Heart right ventricle (tissue), 16 donors: Measurements from ENCODE around the gene TMEM88. TPM values are rescaled to one million over a fixed set of nuclear protein-coding genes. Genes with fewer than 3 reads are reported as not detected.

Experiments
- ATAC-seq, 8 donors: fragments of 200-7000 bp; cut with Tn5 transposase; one replicate each; pipeline ENCODE4 v1.9.1; 2020; ENCODE audit warnings: mild to moderate bottlenecking in 8 of 8, moderate library complexity in 8 of 8, moderate number of reproducible peaks in 1 of 8
- DNase-seq, 2 donors: peaks; one replicate each; pipeline ENCODE4 v3.0.0-alpha.2; 2020
- H3K27ac ChIP-seq, 10 donors: fragments of 200-600 bp; sonication (generic) in 2 of 10; one replicate each; pipeline versions ENCODE4 v1.5.0 to v1.8.0; 2020 to 2022; ENCODE audit warnings: mild to moderate bottlenecking in 3 of 10
- H3K27me3 ChIP-seq, 7 donors: fragments of 200-600 bp; one replicate each; pipeline ENCODE4 v1.8.0; 2021 to 2022; ENCODE audit warnings: mild to moderate bottlenecking in 2 of 7
- H3K36me3 ChIP-seq, 9 donors: fragments of 200-600 bp; sonication (generic) in 1 of 9; one replicate each; pipeline versions ENCODE4 v1.5.0 to v1.8.0; 2020 to 2022; ENCODE audit warnings: mild to moderate bottlenecking in 2 of 9
- H3K4me1 ChIP-seq, 9 donors: fragments of 200-600 bp; sonication (generic) in 1 of 9; one replicate each; pipeline versions ENCODE4 v1.5.0 to v1.8.0; 2020 to 2022; ENCODE audit warnings: mild to moderate bottlenecking in 4 of 9
- H3K4me3 ChIP-seq, 10 donors: fragments of 200-600 bp; sonication (generic) in 2 of 10; one replicate each; pipeline versions ENCODE4 v1.5.0 to v1.8.0; 2020 to 2022; ENCODE audit warnings: mild to moderate bottlenecking in 7 of 10, moderate library complexity in 2 of 10
- H3K9me3 ChIP-seq, 11 donors: fragments of 200-600 bp in 10 of 11; sonication (generic) in 2 of 11; one replicate each; pipeline versions ENCODE4 v1.5.0 to v1.8.0; 2013 to 2022; ENCODE audit warnings: mild to moderate bottlenecking in 2 of 11, control low read depth in 1 of 11, moderate library complexity in 1 of 11
- CTCF ChIP-seq, 9 donors: fragments of 200-600 bp; sonication (generic) in 2 of 9; IDR thresholded peaks; one replicate each; pipeline versions ENCODE4 v1.5.0 to v1.8.0; 2021 to 2022; ENCODE audit warnings: antibody characterized with exemption in 9 of 9, mild to moderate bottlenecking in 5 of 9, moderate library complexity in 1 of 9
- WGBS, 2 donors: extraction: QIAGEN DNeasy Blood & Tissue Kit; methylation state at CpG; one replicate each; pipeline ENCODE4 v1.1.7; 2013; ENCODE audit warnings: inconsistent platforms in 1 of 2; 5-methylcytosine and 5-hydroxymethylcytosine counted together
- intact Hi-C, 10 donors: fragments of 100-400 bp; cut with DNase I; formaldehyde crosslinking; loops; one replicate each; pipeline versions ENCODE4 v1.11.1 to v1.14.2; 2022
- polyA plus RNA-seq, 2 donors: library from polyadenylated mRNA; stranded (reverse); fragments of 200-250 nt; gene quantifications; one replicate each; pipeline ENCODE4 v1.2.3, GENCODE V29; 2013
- total RNA-seq, 10 donors: library from RNA; stranded (reverse); fragmentation: NEBNext Ultra II Directional in 3 of 10; extraction: Animal tissue kit (Norgen Biotek cat#: 25700) in 3 of 10; gene quantifications; one replicate each; pipeline versions ENCODE4 v1.2.1 to v1.2.4, GENCODE V29; 2021 to 2023
- donor health status: Arrhythmogenic right ventricular cardiomyopathy.
- donor health status: ischemic (EF 13 %, LVEDD 7.1; RV severe dilation, severe dysfunction).
- donor health status: healthy with polysubstance abuse.
- donor health status: DM: no; HTN: yes; CAD: no.
- donor health status: DM: no; HTN: no; CAD: no.
- donor health status: ischemic (EF 25% LVEDD 6.9; RV normal size, moderate dysfunction).
- donor health status: ischemic (EF 25% LVEDD 5.7; RV mildly dilated, moderate dysfunction).
- donor health status: healthy.
- donor health status: DM: yes; HTN: yes; CAD: no.
- donor health status: Ischemic cardiomyopathy.
- donor health status: ischemic (EF 35%, LVEDD 5.7; RV mildly dilated, moderate dysfunction).
- donor health status: nonischemic (EF 11% LVEDD 7.7; RV severe dilation, severe dysfunction).
- donor health status: DM: yes; HTN: yes; CAD: no.
- donor health status: PGD.
- donor health status: ischemic (EF 29% LVEDD 5.4; RV normal size, mild dysfunction).
- donor health status: nonischemic (EF 23%, LVEDD 6.1; RV moderate dilation, normal function).

Gene TMEM88
- total and polyA plus RNA-seq, 12 donors = 12.3 to 298 (median 24.8) TPM

- no peaks in the 10 kb centered on the region for H3K27me3 ChIP-seq
- no peak overlapping the region for H3K4me3 ChIP-seq
- TF ChIP-seq CTCF (IDR thresholded peaks at IDR 0.05) = no peak
- WGBS, 2 donors = 78 to 80% methylated on average over 3 of the region's 3 CpGs
- H3K36me3 ChIP-seq = peaks cover 0 to 61% (median 10%) of the 10 kb centered on the region in 9 donors
- H3K4me1 ChIP-seq = peaks cover 0 to 46% (median 19%) of the 10 kb centered on the region in 9 donors
- ATAC-seq (no peak), DNase-seq (no peak)
- intact Hi-C loops = no loop called here
- no peaks in the 10 kb centered on the region for H3K9me3 ChIP-seq
- no peak overlapping the region for H3K27ac ChIP-seq
Observed at GRCh38 chr17:7880076-7880868, 25.4 kb downstream of the TMEM88 start.

GRCh38 chr17:7881276-7882054 lies 26.6 kb downstream of the TMEM88 start:
- H3K4me1 ChIP-seq = peaks cover 0 to 53% (median 30%) of the 10 kb centered on the region in 9 donors
- no peaks in the 10 kb centered on the region for H3K27me3 ChIP-seq
- WGBS, 2 donors = 48 to 55% methylated on average over 7 of the region's 7 CpGs
- ATAC-seq (no peak), DNase-seq (no peak)
- peaks cover 0 to 49% (median 10%) of the 10 kb centered on the region in 9 donors for H3K36me3 ChIP-seq
- TF ChIP-seq CTCF (IDR thresholded peaks at IDR 0.05) = no peak
- H3K27ac ChIP-seq = peak overlapping the region in 2 of 10 donors; percentile 15 to 45
- no peak overlapping the region for H3K4me3 ChIP-seq
- intact Hi-C loops = no loop called here
- H3K9me3 ChIP-seq = no peaks in the 10 kb centered on the region

- H3K4me1 ChIP-seq = peaks cover 2 to 59% (median 36%) of the 10 kb centered on the region in 9 donors
- no peaks in the 10 kb centered on the region for H3K27me3 ChIP-seq
- peak overlapping the region in 1 of 10 donors; percentile 15 for H3K27ac ChIP-seq
- no peak for TF ChIP-seq CTCF (IDR thresholded peaks at IDR 0.05)
- intact Hi-C loops = no loop called here
- peaks cover 0 to 47% (median 10%) of the 10 kb centered on the region in 9 donors for H3K36me3 ChIP-seq
- ATAC-seq (no peak), DNase-seq (no peak)
- H3K9me3 ChIP-seq = no peaks in the 10 kb centered on the region
- no peak overlapping the region for H3K4me3 ChIP-seq
- WGBS, 2 donors = 75 to 81% methylated on average over 7 of the region's 7 CpGs
Observed at GRCh38 chr17:7882068-7882467, 27.2 kb downstream of the TMEM88 start.

- 83 to 92% methylated on average over 3 of the region's 3 CpGs for WGBS, 2 donors
- DNase-seq (no peak), ATAC-seq (no peak)
- H3K9me3 ChIP-seq = no peaks in the 10 kb centered on the region
- H3K27ac ChIP-seq = peak overlapping the region in 2 of 10 donors; percentile 57 to 76
- H3K4me1 ChIP-seq = peaks cover 3 to 65% (median 41%) of the 10 kb centered on the region in 9 donors
- intact Hi-C loops = no loop called here
- H3K27me3 ChIP-seq = no peaks in the 10 kb centered on the region
- peaks cover 0 to 41% (median 10%) of the 10 kb centered on the region in 9 donors for H3K36me3 ChIP-seq
- no peak overlapping the region for H3K4me3 ChIP-seq
- TF ChIP-seq CTCF (IDR thresholded peaks at IDR 0.05) = no peak
Observed at GRCh38 chr17:7882629-7883028, 27.8 kb downstream of the TMEM88 start.
